Stimulated activated CD4-positive, alpha-beta T cell treated with anti-CD3 and anti-CD28 coated beads, TNF-alpha, amount 100 ng/mL, for 1 hour (primary cell): ENCODE results near the gene GFRA3.
"Not testable (repeated sequence)": the region's sequence is repeated elsewhere in the genome, so short reads cannot be mapped to it uniquely, and the experiment has no call there.

Source experiments
- DNase-seq, 3 donors: peaks; one replicate each; pipeline ENCODE4 v3.0.0-alpha.2; 2020; ENCODE audit warnings: low read depth in 3 of 3, low spot score in 1 of 3

The GFRA3 gene

DNA sequence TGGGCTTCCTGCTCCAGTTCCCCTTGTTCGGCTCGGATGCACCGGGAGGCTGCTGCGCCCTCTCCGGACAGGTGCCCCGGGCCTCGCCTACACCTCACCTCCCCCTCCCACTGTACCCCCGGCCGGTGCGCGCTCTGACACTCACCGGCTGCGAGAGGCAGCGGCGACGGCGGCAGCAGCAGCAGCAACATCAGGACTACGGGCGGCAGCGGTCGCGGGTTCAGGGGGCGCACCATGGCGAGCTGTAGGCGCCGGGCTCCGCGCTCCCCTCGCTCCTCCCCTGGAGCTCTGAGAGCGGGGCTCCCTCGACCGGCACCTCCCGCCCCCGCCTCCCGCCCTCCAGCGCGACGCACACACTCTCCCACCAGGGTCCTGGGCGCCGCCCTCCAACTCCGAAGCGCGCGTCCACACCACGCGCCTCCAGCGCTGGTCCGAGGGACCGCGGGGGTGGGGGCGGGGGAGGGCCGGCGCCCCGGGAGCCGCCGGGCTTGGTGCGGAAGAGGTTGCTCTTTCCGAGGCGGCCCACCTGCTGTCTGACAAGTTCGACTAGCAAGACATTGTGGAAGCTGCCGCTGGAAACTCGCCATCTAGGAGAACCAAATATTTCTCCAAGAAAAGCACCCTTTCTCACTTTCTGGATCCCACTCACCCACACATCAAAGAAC is at the start of gene GFRA3:
GFRA3 (minus strand) TSS at position 433 of the 665 bp plus-strand sequence; CDS start at position 236, 197 bp downstream.
- DNase-seq, result no peak

DNA sequence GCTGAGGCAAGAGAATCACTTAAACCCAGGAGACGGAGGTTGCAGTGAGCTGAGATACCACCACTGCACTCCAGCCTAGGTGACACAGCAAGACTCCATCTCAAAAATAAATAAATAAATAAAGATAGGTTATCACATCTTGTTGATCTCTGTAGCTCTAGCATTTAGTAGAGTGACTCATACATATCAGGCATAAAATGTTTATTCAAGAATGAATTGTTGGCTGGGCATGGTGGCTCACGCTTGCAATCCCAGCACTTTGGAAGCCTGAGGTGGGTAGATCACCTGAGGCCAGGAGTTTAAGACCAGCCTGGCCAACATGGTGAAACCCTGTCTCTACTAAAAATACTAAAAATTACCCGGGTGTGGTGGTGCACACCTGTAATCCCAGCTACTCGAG is 43.8 kb upstream of the GFRA3 start:
- not testable (repeated sequence) for DNase-seq

DNA sequence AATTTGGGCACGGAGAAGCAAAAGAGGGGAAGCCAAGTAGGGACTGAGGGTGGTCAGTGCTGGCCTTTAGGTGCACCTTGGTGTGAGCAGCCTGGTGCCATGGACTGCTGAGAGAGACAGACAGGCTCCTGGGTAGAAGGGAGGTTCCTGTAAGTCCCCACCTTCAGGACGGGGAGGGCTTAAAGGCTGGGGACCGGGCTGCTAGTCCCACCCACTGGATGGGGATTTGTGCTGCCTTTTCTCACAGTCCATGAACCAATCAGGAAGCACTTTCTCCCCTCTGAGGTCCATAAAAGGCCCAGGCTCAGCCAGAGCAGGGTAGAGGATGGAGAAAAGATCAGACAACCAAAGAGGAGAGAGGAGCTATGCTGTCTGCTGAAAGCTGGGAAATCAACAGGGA is 41.9 kb upstream of the GFRA3 start:
- DNase-seq, result no peak

DNA sequence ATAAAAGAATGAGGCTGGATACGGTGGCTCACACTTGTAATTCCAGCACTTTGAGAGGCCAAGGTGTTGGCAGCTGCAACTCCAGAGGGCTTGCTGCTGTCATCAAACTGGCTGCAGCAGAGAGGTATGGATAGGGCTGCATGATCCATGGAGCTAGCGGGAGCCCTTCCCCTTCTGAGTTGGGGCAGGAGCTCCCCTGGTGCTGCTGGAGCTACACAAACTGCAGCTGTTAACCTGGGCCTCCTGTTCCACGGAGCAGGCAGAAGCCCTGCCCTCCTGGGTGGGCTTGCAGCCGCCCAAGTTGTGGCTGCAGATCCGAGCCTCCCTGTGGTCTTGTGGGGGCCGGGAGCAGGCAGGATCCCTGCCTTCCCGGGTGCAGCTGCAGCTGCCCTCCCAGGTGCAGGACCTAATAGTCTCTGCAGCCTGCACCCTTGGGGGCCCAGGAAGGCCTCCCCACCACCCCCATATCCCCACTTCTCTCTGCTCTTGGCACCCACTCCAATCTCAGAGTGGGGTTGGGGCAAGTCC is 41.4 kb upstream of the GFRA3 start:
- DNase-seq, result no peak

DNA sequence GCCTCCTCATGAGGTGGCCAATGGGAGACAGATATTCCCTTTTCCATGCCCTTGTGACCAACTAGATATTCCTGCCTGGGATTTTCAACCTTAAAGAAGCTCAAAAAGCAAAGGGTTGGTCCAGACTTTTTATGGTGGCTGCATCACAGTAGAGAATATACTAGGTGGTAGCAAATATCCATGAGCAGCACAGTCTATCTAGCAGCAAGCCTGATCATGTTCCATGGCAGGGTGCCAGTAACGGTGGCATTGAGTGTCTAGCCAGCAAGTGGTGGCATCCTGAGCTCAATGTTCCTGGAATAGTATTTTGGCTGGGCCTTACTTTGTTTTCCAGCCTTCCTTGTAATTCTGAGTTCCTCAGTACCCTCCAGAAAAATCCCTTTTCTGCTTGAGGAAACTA is 31.4 kb upstream of the GFRA3 start:
- no peak for DNase-seq

GRCh38 chr5:138303372-138303771 is 29.0 kb upstream of the GFRA3 start:
- no peak for DNase-seq

- DNase-seq, result no peak
Observed at GRCh38 chr5:138289296-138289695, 14.9 kb upstream of the GFRA3 start.

DNA sequence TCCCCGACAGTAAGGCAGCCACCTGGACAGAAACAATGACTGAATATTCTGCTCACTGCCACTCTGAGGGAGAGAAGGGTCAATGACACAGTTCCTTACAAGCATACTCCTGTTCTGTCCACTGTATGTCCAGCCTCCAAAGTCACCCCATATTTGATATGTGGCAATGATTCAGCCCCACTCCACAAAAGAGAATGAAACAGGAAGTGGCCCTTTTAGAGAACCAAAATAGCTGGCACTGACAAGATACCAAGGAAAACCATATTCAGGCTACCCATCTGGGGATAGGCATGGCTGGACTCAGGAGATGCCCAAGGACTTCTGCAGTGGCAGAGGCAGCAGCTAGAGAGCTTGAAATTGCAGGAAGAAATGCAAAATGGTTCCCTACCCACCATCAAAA is 12.8 kb upstream of the GFRA3 start:
- no peak for DNase-seq

GRCh38 chr5:138282920-138283742 is 8.7 kb upstream of the GFRA3 start:
- DNase-seq, result no peak

DNA sequence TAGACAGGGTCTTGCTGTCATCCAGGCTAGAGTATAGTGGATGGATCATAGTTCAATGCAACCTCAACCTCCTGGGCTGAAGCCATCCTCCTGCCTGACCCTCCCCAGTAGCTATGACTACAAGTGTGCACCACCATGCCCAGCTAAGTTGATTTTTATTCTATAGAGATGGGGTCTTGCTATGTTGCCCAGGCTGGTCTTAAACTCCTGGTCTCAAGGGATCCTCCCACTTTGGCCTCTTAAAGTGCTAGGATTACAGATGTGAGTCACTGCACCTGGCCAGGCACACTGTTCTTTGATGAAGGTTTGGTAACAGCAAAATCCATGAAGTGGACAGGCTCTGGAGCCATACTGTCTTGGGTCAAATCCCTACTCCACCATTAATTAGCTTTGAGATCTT is 6.5 kb upstream of the GFRA3 start:
- no peak for DNase-seq

DNA sequence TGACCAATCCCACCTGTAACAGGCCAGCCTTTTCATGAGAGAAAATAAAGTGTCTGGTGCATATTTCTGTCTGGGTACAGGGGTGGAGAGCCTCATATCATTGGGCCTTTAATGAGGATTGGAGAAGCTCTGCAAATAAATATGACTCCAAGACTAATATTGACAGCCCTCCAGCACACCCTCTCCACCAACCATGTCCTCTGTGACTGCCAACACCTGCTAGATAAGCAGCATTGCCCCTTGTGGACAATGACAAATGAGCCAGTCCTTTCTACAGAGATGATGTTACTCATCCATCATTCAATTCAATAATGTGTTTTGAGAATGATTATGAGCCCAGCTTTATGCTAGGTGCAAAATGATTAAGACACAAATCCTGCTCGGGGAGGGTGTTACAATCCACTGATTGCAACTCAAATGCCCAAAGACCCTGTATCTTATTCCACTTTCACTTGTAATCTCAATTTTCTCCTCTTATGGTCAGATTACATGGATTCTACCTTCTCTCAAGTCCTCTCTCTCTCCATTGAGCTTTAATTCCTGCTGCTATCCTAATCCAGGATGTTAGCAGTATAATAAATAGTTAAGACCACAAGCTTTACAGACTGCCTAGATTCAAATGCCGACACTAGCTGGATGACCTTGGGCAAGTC is 2.1 kb upstream of the GFRA3 start:
- DNase-seq, result no peak

DNA sequence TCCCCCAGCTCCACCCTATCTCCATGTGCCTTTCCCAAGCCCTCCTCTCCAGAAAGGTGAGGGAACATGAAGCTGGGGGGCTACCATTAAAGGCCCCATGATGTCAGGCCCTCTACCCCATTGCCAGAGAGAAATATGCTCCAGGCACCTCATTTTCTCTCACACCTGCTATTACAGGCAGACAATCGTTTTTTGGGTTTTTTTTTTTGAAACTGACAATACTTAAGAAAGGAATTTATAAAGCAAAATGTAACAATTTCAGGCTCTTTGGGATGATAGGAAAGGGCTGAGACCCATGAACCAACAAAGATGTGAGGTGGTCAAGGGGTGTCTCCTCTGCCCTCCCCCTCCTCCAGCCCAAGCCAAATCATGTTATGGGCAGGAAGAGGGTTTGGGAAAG is 1.5 kb upstream of the GFRA3 start:
- no peak for DNase-seq

DNA sequence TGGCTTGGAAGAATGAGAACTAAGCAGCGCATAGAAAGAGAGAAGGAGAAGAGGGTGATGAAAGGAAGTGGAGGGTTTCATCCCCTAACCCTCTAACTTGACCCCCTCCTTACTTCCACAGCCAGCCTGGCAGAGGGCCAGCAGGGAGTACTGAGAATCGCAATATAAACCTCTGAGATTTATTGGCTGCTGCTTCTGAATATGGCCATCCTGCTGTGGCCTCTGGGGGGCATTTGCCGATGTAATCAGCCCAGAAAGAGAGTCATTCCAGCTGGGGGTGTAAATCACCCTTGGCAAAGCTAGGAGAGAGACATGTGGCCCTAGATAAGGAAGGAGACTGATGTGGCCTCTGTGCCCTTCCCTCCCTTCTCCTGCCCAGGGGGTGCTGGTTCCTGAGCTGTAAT is 960 bp upstream of the GFRA3 start:
- DNase-seq, result no peak

GRCh38 chr5:138273834-138274188 is 610 bp downstream of the GFRA3 start:
- no peak for DNase-seq

GRCh38 chr5:138272681-138273080 is 1.7 kb downstream of the GFRA3 start:
- DNase-seq, result no peak

GRCh38 chr5:138271281-138271680 is 3.1 kb downstream of the GFRA3 start:
- DNase-seq, result no peak

- DNase-seq, result no peak
Observed at GRCh38 chr5:138264183-138264582, 10.2 kb downstream of the GFRA3 start.

DNA sequence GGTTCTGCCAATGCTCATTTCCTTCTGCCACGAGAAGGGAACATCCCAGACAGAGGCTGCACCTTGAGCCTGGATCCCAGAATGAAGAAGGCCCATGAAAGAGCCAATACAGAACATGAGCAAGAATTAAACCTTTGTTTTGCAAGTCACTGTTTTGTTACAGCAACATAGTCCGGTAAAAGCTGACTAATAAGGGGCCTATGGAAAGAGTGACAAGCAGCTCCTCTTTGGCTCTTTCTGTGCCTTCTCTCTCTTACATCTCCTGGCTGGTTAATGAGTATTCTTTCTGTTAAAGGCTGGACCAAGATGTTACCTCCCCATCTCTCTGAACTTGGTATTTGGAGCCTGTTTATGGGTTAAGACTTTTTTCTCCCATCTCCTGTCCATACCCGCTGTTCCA is 10.8 kb downstream of the GFRA3 start:
- no peak for DNase-seq

- DNase-seq, result no peak
Observed at GRCh38 chr5:138258704-138259292, 15.6 kb downstream of the GFRA3 start.

DNA sequence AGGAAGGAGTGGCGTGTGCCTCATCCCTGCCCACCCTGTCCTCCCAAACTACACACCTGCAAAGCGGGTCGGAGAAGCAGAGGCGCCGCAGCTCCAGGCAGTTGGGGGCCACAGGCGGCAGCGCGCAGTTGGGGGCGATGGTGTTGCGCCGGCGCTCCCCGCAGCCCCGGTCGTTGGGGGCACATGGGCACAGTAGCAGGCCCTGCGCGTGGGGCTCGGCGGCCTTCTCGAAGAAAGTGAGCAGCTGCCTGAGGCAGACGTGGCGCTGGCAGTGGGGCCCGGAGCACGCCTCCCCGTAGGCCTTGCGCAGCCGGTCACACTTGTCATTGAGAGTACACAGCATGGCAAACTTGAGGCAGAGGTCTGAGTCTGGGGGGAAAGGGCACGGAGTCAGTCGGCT is 16.8 kb downstream of the GFRA3 start:
- DNase-seq, result no peak

- DNase-seq, result no peak
Observed at GRCh38 chr5:138252944-138253343, 21.5 kb downstream of the GFRA3 start.

DNA sequence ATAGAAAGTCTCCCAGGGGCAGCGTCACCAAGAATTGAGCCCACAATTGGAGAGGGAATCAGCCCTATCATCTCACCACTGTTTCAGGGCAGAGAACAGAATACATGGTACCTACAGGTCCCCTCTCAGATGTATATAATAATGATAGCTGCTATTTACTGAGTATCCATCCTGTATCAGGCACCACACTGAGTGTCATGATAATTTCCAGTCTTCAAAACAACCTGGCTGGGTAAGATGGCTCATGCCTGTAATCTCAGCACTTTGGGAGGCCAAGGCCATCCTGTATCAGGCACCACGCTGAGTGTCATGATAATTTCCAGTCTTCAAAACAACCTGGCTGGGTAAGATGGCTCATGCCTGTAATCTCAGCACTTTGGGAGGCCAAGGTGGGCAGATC is 26.6 kb downstream of the GFRA3 start:
- DNase-seq, result not testable (repeated sequence)
